ENCODE data around the gene SLC25A31. TPM values are rescaled to one million over a fixed set of nuclear protein-coding genes. Genes with fewer than 3 reads are reported as not detected.

The SLC25A31 gene
- total RNA-seq, 4 donors from 2014 or later: not detected

DNA sequence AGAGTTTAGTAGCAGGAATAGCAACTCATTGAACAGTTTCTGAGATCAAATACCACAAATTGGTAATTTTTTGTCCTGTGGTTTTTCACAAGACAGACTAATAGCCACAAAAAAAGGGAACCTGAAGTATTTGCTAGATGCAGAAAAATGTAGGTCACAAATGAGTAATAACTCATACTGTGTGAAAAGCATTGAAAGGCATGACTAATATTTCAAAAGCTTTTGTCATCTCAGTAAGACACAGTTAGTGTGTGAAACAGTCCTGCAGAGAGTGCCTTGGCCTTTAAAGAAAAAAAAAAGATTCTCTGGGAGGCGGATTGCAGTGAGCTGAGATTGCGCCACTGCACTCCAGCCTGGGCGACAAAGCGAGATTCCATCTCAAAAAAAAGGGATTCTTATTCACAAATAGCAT lies 31.4 kb upstream of the SLC25A31 start:
- Histone ChIP-seq H3K4me1 (no peaks in the 10 kb centered on the region), H3K27me3 (no peaks in the 10 kb centered on the region), H3K36me3 (no peaks in the 10 kb centered on the region), H3K4me3 (no peak overlapping the region), H3K9me3 (no peaks in the 10 kb centered on the region), H3K27ac (no peak overlapping the region)
- ATAC-seq (no peak), DNase-seq (no peak)
- in situ Hi-C loops (cut with MboI; ENCODE audit: low sequenced_read_pairs in 4 of 4) (no loop called here), intact Hi-C loops (cut with DNase I; ENCODE audit: low total_unique reads) (no loop called here)
- TF ChIP-seq, protein P1, sequence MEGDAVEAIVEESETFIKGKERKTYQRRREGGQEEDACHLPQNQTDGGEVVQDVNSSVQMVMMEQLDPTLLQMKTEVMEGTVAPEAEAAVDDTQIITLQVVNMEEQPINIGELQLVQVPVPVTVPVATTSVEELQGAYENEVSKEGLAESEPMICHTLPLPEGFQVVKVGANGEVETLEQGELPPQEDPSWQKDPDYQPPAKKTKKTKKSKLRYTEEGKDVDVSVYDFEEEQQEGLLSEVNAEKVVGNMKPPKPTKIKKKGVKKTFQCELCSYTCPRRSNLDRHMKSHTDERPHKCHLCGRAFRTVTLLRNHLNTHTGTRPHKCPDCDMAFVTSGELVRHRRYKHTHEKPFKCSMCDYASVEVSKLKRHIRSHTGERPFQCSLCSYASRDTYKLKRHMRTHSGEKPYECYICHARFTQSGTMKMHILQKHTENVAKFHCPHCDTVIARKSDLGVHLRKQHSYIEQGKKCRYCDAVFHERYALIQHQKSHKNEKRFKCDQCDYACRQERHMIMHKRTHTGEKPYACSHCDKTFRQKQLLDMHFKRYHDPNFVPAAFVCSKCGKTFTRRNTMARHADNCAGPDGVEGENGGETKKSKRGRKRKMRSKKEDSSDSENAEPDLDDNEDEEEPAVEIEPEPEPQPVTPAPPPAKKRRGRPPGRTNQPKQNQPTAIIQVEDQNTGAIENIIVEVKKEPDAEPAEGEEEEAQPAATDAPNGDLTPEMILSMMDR (IDR thresholded peaks at IDR 0.05 in 4 of 5, conservative IDR thresholded peaks at IDR 0.05 in 1 of 5): no peak
- TF ChIP-seq POLR2A (IDR thresholded peaks at IDR 0.05): no peak

DNA sequence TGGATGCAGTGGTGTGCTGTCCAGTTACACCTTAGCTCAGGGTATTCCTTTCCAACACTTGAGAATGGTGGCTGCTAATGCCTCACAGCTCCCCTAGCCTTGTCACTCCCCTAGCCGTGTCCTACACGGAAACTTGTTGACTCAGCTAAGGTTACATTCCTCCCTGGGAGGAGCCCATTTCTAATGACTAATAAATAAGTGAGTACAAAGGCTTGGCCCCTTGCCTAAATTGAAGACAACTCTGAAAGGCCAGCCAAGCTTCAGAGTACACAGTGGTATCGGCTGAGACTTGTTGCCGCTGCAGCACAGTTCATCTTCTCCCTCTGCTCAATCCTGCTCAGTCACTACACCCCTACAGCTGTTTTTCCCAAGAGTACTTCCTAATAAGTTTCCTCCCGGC lies 21.2 kb upstream of the SLC25A31 start:
- H3K36me3 ChIP-seq: no peaks in the 10 kb centered on the region
- H3K27ac ChIP-seq: no peak overlapping the region
- H3K4me1 ChIP-seq: peaks cover 0 to 5% of the 10 kb centered on the region in 2 donors
- no peaks in the 10 kb centered on the region for H3K27me3 ChIP-seq
- in situ Hi-C loops (cut with MboI; ENCODE audit: low sequenced_read_pairs in 4 of 4) (no loop called here), intact Hi-C loops (cut with DNase I; ENCODE audit: low total_unique reads) (no loop called here)
- TF ChIP-seq, protein P1 (IDR thresholded peaks at IDR 0.05 in 4 of 5, conservative IDR thresholded peaks at IDR 0.05 in 1 of 5): no peak
- no peak for TF ChIP-seq POLR2A (IDR thresholded peaks at IDR 0.05)
- H3K4me3 ChIP-seq: no peak overlapping the region
- peak; percentile 61 to 72 for ATAC-seq
- no peaks in the 10 kb centered on the region for H3K9me3 ChIP-seq
- no peak for DNase-seq

DNA sequence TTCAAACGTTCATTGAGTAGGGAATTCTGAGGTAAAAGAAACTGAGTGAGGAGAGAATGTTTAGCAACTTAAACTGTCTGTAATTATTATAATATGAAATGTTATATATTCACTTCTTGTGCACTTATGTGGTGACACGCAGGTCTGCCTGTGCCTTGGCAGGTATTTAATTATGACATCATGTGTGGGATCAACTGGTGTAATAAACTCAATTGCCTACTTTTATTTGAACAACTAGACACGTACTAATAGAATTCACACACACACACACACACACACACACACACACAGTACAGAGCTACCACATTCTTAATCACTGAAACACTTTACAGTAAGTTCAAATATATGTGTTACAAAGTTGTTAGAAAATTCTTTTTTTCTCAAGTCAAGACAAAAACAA lies 20.7 kb upstream of the SLC25A31 start:
- peaks cover 0 to 5% of the 10 kb centered on the region in 2 donors for H3K4me1 ChIP-seq
- in situ Hi-C loops (cut with MboI; ENCODE audit: low sequenced_read_pairs in 4 of 4) (no loop called here), intact Hi-C loops (cut with DNase I; ENCODE audit: low total_unique reads) (no loop called here)
- ATAC-seq (no peak), DNase-seq (no peak)
- no peaks in the 10 kb centered on the region for H3K9me3 ChIP-seq
- no peaks in the 10 kb centered on the region for H3K36me3 ChIP-seq
- H3K27ac ChIP-seq: no peak overlapping the region
- TF ChIP-seq POLR2A (IDR thresholded peaks at IDR 0.05): no peak
- H3K27me3 ChIP-seq: no peaks in the 10 kb centered on the region
- no peak overlapping the region for H3K4me3 ChIP-seq

DNA sequence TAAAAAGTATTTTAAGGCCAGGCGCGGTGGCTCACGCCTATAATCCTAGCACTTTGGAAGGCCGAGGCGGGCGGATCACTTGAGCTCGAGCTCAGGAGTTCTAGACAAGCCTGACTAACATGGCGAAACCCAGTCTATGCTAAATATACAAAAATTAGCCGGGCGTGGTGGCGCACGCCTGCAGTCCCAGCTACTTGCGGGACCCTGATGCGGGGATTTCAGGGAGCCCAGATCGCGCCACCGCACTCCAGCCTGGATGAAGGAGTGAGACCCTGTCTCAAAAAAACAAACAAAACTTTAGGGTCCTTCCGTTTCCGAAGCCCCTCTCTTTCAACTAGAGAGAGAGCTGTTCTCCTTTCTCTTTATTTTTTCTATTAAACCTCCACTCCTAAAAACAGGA lies 1.2 kb downstream of the SLC25A31 start:
- no peak overlapping the region for H3K4me3 ChIP-seq
- no peak overlapping the region for H3K27ac ChIP-seq
- no peaks in the 10 kb centered on the region for H3K9me3 ChIP-seq
- intact Hi-C loops (cut with DNase I; ENCODE audit: low total_unique reads): no loop called here
- DNase-seq (no peak), ATAC-seq (no peak)
- no peaks in the 10 kb centered on the region for H3K4me1 ChIP-seq
- no peaks in the 10 kb centered on the region for H3K27me3 ChIP-seq
- TF ChIP-seq POLR2A (IDR thresholded peaks at IDR 0.05): no peak
- TF ChIP-seq, protein P1 (IDR thresholded peaks at IDR 0.05 in 4 of 5, conservative IDR thresholded peaks at IDR 0.05 in 1 of 5): no peak
- H3K36me3 ChIP-seq: no peaks in the 10 kb centered on the region
- in situ Hi-C loops (cut with MboI; ENCODE audit: low sequenced_read_pairs in 4 of 4): loop anchor here (5.0 to 25.0 kb wide), 3 partner anchors 119 to 129 kb away; no protein-coding TSS in a partner anchor

DNA sequence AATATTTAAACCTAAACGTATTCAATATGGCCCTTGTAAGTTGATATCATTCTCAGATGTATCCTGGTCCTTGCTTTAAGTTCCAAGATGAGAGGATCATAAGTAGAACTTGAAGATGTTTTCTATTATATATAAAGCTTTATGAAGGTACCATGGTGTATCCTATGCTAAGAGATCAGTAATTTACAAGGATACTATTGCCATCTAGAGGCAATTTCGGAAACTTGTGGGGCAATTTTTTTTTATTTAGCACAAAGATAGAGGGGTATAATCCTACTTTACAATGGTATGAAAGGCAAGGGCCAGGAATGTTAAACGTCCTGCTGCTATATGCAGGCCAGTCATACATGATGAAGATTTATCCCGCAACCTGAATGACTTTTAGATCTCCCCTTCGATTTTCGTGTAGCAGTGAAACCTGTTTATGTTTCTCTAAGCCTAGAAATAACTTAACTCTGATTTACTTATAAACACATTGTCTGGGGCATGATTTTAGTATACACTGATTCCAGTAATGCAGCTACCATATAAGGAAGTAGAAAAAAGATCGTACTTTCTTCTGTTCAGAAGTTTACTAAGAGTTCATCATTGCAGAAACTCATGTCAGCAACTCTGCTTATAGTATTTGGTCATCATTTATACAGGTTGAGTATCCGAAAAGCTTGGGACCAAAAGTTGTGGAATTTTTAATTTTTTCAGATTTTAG lies 2.6 kb downstream of the SLC25A31 start:
- no peak overlapping the region for H3K4me3 ChIP-seq
- TF ChIP-seq, protein P1 (IDR thresholded peaks at IDR 0.05 in 4 of 5, conservative IDR thresholded peaks at IDR 0.05 in 1 of 5): peak in 3 of 5 experiments; percentile 29 to 54 (median 41)
- no peak for TF ChIP-seq POLR2A (IDR thresholded peaks at IDR 0.05)
- no peaks in the 10 kb centered on the region for H3K27me3 ChIP-seq
- in situ Hi-C loops (cut with MboI; ENCODE audit: low sequenced_read_pairs in 4 of 4): loop anchor here (5.0 to 25.0 kb wide), 3 partner anchors 120 to 130 kb away; no protein-coding TSS in a partner anchor
- intact Hi-C loops (cut with DNase I; ENCODE audit: low total_unique reads): loop anchor here (2.0 kb wide), 1 partner anchor 128 kb away; no protein-coding TSS in a partner anchor
- no peak overlapping the region for H3K27ac ChIP-seq
- no peaks in the 10 kb centered on the region for H3K36me3 ChIP-seq
- DNase-seq (no peak), ATAC-seq (no peak)
- no peaks in the 10 kb centered on the region for H3K9me3 ChIP-seq
- no peaks in the 10 kb centered on the region for H3K4me1 ChIP-seq
